ENCODE results near the gene IRX4. TPM values are rescaled to one million over a fixed set of nuclear protein-coding genes. Genes with fewer than 3 reads are reported as not detected.

The IRX4 gene
- total and polyA plus RNA-seq, 2 donors (not counting 3 experiments of a cell fraction or from before 2014, with no cell fraction given) = not detected

DNA sequence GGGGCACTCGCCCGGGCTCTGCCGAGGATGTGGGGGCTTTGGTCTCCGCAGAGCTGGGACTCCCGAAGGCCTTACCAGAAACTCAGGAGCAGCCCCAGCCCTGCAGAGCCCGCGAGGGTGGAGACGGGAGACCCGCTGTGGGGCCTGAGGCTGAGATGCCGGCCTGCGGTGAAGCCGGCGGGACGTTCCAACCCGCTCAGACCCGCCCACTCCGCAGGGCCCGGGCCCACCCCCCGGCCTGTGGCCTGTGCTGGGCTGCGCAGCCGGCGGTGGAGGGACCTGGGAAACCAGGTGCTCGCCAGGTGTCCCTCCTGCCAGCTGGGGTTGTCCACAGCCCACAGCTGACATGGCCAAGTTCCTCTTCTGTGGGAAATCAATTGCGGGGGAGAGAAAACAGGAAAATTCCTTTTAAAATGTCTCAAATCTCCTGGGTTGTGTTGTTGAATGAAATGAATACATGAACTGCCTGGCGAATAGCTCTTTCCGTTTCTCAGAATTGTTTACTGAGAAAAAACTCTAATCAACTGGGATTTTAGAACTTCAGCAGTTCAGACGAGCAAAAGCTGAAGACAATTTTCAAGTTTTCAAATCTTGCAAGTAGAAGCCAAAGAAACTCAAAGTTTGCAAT is 49.0 kb upstream of the IRX4 start:
- Histone ChIP-seq H3K4me1 (ENCODE audit: control insufficient read depth, extremely low read depth, insufficient read depth, low read length) (no peaks in the 10 kb centered on the region), H3K9me3 (replicated peaks; ENCODE audit: control insufficient read depth, insufficient read depth, low read length) (no peaks in the 10 kb centered on the region), H3K4me3 (replicated peaks in 1 of 3; ENCODE audit: insufficient read depth in 1 of 3, low read depth in 1 of 3, low read length in 3 of 3) (no peak overlapping the region), H3K9ac (replicated peaks; ENCODE audit: extremely low read depth, insufficient read depth, low read length) (no peak overlapping the region), H3K36me3 (ENCODE audit: control insufficient read depth in 2 of 2, extremely low read depth in 1 of 2, insufficient read depth in 2 of 2, low read length in 2 of 2) (no peaks in the 10 kb centered on the region), H2AFZ (ENCODE audit: low read depth, low read length) (no peak overlapping the region), H3K4me2 (ENCODE audit: insufficient read depth, low read length) (no peak overlapping the region), H3K27me3 (ENCODE audit: control insufficient read depth in 2 of 2, insufficient read depth in 2 of 2, low read length in 2 of 2) (peaks cover 7 to 10% of the 10 kb centered on the region in 2 experiments), H4K20me1 (replicated peaks; ENCODE audit: control insufficient read depth, extremely low read depth, insufficient read depth, low read length) (no peaks in the 10 kb centered on the region), H3K27ac (ENCODE audit: insufficient read depth, low read depth, low read length) (no peak overlapping the region), H3K9me1 (replicated peaks; ENCODE audit: control insufficient read depth, extremely low read depth, insufficient read depth, low read length) (no peaks in the 10 kb centered on the region), H3K79me2 (ENCODE audit: control insufficient read depth, insufficient read depth, low read length) (no peaks in the 10 kb centered on the region)
- ChIA-PET POLR2A (no interaction called here), CTCF (no interaction called here)
- BruUV-seq (replicated peaks) = no TSS peak
- dilution Hi-C loops (cut with MboI; ENCODE audit: extremely low pct_ligation_motif_present, low sequenced_read_pairs) = no loop called here
- intact Hi-C loops (cut with micrococcal nuclease) = no loop called here
- no peak for DNase-seq (ENCODE audit: low read depth, low spot score)
- FAIRE-seq = no peak
- TF ChIP-seq POLR2AphosphoS5 (IDR thresholded peaks at IDR 0.05; ENCODE audit: insufficient read depth, low read depth, low read length) (no peak), FOS (IDR thresholded peaks at IDR 0.05; ENCODE audit: borderline replicate concordance, insufficient read depth, low read length) (no peak), GATA2 (IDR thresholded peaks at IDR 0.05; ENCODE audit: insufficient read depth, insufficient read length, low read depth, low read length) (no peak), POLR2A (IDR thresholded peaks at IDR 0.05; ENCODE audit: low read depth, low read length) (no peak), MYC (IDR thresholded peaks at IDR 0.05; ENCODE audit: low read depth, low read length) (no peak), JUN (IDR thresholded peaks at IDR 0.05; ENCODE audit: borderline replicate concordance, insufficient read depth, insufficient read length, low read depth) (no peak), EZH2 (IDR thresholded peaks at IDR 0.05; ENCODE audit: borderline replicate concordance, low read depth, low read length, severe bottlenecking) (no peak)
- TF ChIP-seq, protein P1, sequence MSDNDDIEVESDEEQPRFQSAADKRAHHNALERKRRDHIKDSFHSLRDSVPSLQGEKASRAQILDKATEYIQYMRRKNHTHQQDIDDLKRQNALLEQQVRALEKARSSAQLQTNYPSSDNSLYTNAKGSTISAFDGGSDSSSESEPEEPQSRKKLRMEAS (IDR thresholded peaks at IDR 0.05; ENCODE audit: insufficient read depth, insufficient read length) = no peak
- TF ChIP-seq, protein P2, sequence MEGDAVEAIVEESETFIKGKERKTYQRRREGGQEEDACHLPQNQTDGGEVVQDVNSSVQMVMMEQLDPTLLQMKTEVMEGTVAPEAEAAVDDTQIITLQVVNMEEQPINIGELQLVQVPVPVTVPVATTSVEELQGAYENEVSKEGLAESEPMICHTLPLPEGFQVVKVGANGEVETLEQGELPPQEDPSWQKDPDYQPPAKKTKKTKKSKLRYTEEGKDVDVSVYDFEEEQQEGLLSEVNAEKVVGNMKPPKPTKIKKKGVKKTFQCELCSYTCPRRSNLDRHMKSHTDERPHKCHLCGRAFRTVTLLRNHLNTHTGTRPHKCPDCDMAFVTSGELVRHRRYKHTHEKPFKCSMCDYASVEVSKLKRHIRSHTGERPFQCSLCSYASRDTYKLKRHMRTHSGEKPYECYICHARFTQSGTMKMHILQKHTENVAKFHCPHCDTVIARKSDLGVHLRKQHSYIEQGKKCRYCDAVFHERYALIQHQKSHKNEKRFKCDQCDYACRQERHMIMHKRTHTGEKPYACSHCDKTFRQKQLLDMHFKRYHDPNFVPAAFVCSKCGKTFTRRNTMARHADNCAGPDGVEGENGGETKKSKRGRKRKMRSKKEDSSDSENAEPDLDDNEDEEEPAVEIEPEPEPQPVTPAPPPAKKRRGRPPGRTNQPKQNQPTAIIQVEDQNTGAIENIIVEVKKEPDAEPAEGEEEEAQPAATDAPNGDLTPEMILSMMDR (IDR thresholded peaks at IDR 0.05; ENCODE audit: extremely low read depth in 1 of 2, insufficient read depth in 1 of 2, low read depth in 1 of 2, low read length in 2 of 2) = no peak
